GM21737 (cell line): ENCODE results near the gene ZFHX2.
"Not testable (repeated sequence)": the region's sequence is repeated elsewhere in the genome, so short reads cannot be mapped to it uniquely, and the experiment has no call there.

ENCODE experiments used
- ATAC-seq: cut with Tn5 transposase; IDR thresholded peaks from one replicate; pipeline ENCODE4 v1.9.1; 2021; ENCODE audit warnings: mild to moderate bottlenecking, moderate library complexity; ENCODE audit not compliant: unreplicated experiment

The ZFHX2 gene

GRCh38 chr14:23544511-23545447, 6.8 kb downstream of the ZFHX2 start:
- no peak for ATAC-seq

- no peak for ATAC-seq
Observed at GRCh38 chr14:23543403-23543802, 8.2 kb downstream of the ZFHX2 start.

- ATAC-seq: no peak
Observed at GRCh38 chr14:23542261-23542660, 9.3 kb downstream of the ZFHX2 start.

GRCh38 chr14:23540141-23540469, 11.5 kb downstream of the ZFHX2 start:
- no peak for ATAC-seq

- no peak for ATAC-seq
Observed at GRCh38 chr14:23539248-23540140, 12.1 kb downstream of the ZFHX2 start.

GRCh38 chr14:23538785-23539184, 12.8 kb downstream of the ZFHX2 start:
- ATAC-seq: no peak

GRCh38 chr14:23538050-23538718, 13.4 kb downstream of the ZFHX2 start:
- no peak for ATAC-seq

- no peak for ATAC-seq
Observed at GRCh38 chr14:23537351-23538049, 14.1 kb downstream of the ZFHX2 start.

GRCh38 chr14:23536906-23537305, 14.7 kb downstream of the ZFHX2 start:
- ATAC-seq: not testable (repeated sequence)

- ATAC-seq: no peak
Observed at GRCh38 chr14:23536494-23536893, 15.1 kb downstream of the ZFHX2 start.

GRCh38 chr14:23535943-23536342, 15.6 kb downstream of the ZFHX2 start:
- no peak for ATAC-seq

- no peak for ATAC-seq
Observed at GRCh38 chr14:23533652-23534435, 17.7 kb downstream of the ZFHX2 start.

- ATAC-seq: no peak
Observed at GRCh38 chr14:23532658-23533057, 18.9 kb downstream of the ZFHX2 start.

GRCh38 chr14:23531391-23531790, 20.2 kb downstream of the ZFHX2 start:
- no peak for ATAC-seq

- no peak for ATAC-seq
Observed at GRCh38 chr14:23530375-23531055, 21.1 kb downstream of the ZFHX2 start.

- no peak for ATAC-seq
Observed at GRCh38 chr14:23529016-23529415, 22.5 kb downstream of the ZFHX2 start.

GRCh38 chr14:23528555-23528954, 23.0 kb downstream of the ZFHX2 start:
- ATAC-seq: no peak

GRCh38 chr14:23525611-23526010, 26.0 kb downstream of the ZFHX2 start:
- ATAC-seq: no peak

GRCh38 chr14:23524954-23525353, 26.6 kb downstream of the ZFHX2 start:
- no peak for ATAC-seq
